CD4-positive, alpha-beta T cell treated with Interferon alpha-2 for 1 hour (primary cell): ENCODE measurements around the gene RBP7.

Source experiments
- DNase-seq, 2 donors: peaks; one replicate each; pipeline ENCODE4 v3.0.0-alpha.2; 2020 to 2022

The RBP7 gene

GRCh38 chr1:10032590-10033358 lies 35.7 kb downstream of the RBP7 start, which contains the start of gene UBE4B:
UBE4B (plus strand) TSS chr1:10032958; CDS start chr1:10033671, 713 bp downstream.
- peak; percentile 98 to 99 for DNase-seq

- DNase-seq = no peak
Measured at GRCh38 chr1:10033359-10033845, 36.4 kb downstream of the RBP7 start.

GRCh38 chr1:10042746-10043145 lies 45.7 kb downstream of the RBP7 start:
- no peak for DNase-seq

- no peak for DNase-seq
Measured at GRCh38 chr1:10045480-10046355, 48.7 kb downstream of the RBP7 start.

GRCh38 chr1:10046356-10047085 lies 49.5 kb downstream of the RBP7 start:
- DNase-seq = no peak

GRCh38 chr1:10048601-10049000 lies 51.6 kb downstream of the RBP7 start:
- no peak for DNase-seq

GRCh38 chr1:10050611-10051010 lies 53.6 kb downstream of the RBP7 start:
- no peak for DNase-seq

GRCh38 chr1:10051656-10052055 lies 54.6 kb downstream of the RBP7 start:
- no peak for DNase-seq

- DNase-seq = no peak
Measured at GRCh38 chr1:10052347-10052746, 55.3 kb downstream of the RBP7 start.

GRCh38 chr1:10054465-10054864 lies 57.4 kb downstream of the RBP7 start:
- no peak for DNase-seq

- no peak for DNase-seq
Measured at GRCh38 chr1:10056599-10056987, 59.6 kb downstream of the RBP7 start.

GRCh38 chr1:10057343-10057742 lies 60.3 kb downstream of the RBP7 start:
- DNase-seq = no peak

GRCh38 chr1:10057796-10058195 lies 60.8 kb downstream of the RBP7 start:
- DNase-seq = no peak

- DNase-seq = no peak
Measured at GRCh38 chr1:10059342-10059718, 62.3 kb downstream of the RBP7 start.

GRCh38 chr1:10060311-10061100 lies 63.5 kb downstream of the RBP7 start:
- DNase-seq = no peak

- DNase-seq = no peak
Measured at GRCh38 chr1:10061276-10061675, 64.2 kb downstream of the RBP7 start.

- no peak for DNase-seq
Measured at GRCh38 chr1:10063878-10064277, 66.8 kb downstream of the RBP7 start.

- DNase-seq = no peak
Measured at GRCh38 chr1:10064416-10065343, 67.7 kb downstream of the RBP7 start.

- no peak for DNase-seq
Measured at GRCh38 chr1:10065344-10065685, 68.3 kb downstream of the RBP7 start.
